Raji (cell line): ENCODE results near the gene TMEM98.

Experiments used
- POLR2A ChIP-seq: IDR thresholded peaks from 2 replicates; pipeline ENCODE4 v1.6.1; 2011; ENCODE audit warnings: low read depth, low read length, control low read depth; ENCODE audit not compliant: insufficient read depth

TMEM98 gene

GRCh38 chr17:32927724-32928585, at the start of gene TMEM98:
Gene TMEM98 (plus strand): TSS chr17:32928153. CDS start chr17:32931529, 3,376 bp downstream.
- TF ChIP-seq POLR2A, result no peak

GRCh38 chr17:32878211-32878610, 49.7 kb upstream of the TMEM98 start:
- TF ChIP-seq POLR2A, result no peak

- no peak for TF ChIP-seq POLR2A
These were observed 48.8 kb upstream of the TMEM98 start for GRCh38 chr17:32879134-32879533.

DNA sequence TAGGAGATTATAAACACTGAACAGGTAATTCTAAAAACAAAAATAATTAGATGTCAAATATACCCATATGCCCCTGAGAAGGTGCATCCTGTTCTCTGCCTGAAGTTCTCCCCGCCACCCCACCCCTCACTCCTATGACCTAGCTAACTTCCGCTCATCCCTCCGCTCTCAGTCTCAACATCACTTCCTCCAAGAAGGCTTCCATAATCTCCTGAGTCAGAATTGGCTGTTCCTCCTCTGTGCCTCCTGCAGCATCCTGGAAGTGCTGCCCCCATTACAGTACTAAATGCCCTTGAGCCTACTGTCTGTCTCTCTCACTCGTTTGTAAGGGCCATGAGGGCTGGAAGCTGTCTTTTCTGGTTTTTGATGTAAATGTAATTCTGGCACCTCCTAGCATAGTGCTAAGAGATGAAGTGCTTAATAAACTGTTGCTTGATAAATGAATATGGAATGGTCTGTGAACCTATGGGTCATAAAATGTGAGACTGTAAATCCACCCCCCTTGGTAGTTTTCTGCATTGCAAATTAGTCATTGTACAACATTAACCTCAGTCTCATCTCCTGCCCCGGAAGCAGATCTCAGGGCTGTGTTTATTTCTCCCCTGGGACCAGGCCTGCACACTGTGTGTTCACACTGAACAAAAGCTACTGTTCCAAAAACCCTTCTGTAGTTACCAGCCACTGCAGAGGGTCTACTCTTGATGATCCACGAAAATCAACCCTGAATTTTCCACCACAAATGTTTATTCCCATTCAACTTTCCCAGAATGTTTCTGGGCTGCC, 47.1 kb upstream of the TMEM98 start:
- no peak for TF ChIP-seq POLR2A

GRCh38 chr17:32882029-32882428, 45.9 kb upstream of the TMEM98 start:
- no peak for TF ChIP-seq POLR2A

DNA sequence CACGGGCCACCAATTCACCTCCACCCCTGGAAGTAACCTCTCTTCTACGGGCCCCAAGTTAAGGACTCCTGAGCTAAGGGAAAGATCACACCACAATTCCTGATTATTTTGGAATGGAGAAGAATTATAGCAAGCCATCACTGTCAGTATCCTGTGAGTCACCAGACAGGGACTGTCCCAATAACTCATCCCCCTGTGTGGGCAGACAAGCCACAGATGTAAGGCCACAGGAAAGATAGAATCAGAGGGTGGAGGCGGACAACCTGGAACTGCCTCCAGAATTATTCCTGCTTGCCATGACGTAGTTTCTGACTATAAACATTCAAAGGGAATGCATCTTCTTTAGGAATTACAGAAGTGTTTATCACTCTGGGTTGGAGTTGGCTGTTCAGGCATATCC, 45.2 kb upstream of the TMEM98 start:
- TF ChIP-seq POLR2A, result no peak

GRCh38 chr17:32894245-32894644, 33.7 kb upstream of the TMEM98 start:
- TF ChIP-seq POLR2A, result no peak

DNA sequence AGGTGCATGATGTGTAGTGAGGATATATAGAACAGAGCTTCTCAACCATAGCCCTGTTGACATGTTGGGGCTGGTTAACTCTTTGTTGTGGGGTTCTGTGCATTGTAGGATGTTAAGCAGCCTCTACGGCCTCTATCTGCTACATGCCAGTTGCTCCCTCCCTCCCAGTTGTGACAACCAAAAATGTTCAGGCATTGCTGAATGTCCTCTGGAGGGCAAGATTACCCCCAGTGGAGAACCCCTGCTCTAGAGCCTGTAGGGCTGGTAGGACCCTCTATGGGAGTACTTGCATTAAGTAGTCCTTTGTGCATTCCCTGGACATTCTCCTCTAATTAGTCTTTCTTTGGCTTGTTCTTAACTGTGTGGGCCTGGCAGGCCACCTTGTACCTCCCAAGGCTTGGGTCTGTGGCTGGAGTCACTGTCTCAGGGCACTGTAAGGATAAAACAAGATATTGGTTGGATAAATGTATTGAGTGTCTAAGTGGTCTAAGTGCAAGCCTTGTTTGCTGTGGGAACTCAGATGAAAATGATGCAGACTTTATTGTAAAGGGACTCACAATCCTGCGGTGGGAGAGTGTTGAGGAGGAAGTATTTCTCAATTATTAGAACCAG, 31.2 kb upstream of the TMEM98 start:
- TF ChIP-seq POLR2A, result no peak

- TF ChIP-seq POLR2A, result no peak
These were observed 28.5 kb upstream of the TMEM98 start for GRCh38 chr17:32899236-32900013.

GRCh38 chr17:32901743-32902142, 26.2 kb upstream of the TMEM98 start:
- TF ChIP-seq POLR2A, result no peak

DNA sequence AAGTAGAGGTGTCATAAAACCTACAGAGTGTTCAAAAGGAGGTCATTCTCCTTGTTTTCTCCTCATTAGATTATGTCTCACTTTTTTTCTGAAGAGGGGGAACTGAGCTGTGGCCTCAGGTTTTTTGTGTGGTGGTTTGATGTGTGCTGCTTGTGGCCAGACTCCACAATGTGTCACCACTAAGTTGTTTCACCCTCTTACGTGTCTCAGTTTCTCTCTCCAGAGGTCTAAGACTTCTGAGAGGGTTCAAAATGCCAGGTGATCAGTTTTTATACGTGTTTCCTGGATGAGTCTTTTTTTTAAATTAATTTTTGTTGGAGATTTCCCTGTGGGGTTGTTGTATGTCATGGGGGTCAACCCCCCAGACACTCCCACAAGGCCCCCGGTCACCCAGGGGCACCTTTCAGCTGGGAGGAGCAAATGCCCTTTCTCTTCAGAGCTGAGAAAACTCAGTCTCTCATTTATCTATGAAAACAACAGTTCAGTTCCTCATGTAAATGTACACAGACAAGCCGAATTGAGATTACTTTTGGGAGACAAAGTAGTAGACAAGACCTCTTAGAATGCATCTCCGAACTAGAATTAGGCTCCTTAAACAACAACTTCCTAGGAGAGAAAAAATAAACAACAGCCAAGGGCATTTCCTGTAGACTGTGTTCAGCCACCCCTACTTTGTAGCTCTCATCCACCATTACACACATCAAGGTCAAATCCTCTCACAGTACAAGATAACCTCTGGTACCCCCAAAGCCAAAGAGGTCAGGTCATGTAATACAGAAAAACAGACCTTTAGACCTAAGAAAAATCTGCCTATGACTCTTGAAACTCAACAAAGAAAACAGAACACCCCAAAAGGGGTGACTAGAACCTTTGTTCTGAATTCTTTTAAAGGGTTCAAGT, 23.9 kb upstream of the TMEM98 start:
- TF ChIP-seq POLR2A, result no peak

GRCh38 chr17:32904891-32905290, 23.1 kb upstream of the TMEM98 start:
- no peak for TF ChIP-seq POLR2A

GRCh38 chr17:32907583-32907982, 20.4 kb upstream of the TMEM98 start:
- TF ChIP-seq POLR2A, result no peak
